ENCODE measurements around the gene OR52I2.

OR52I2 gene

GRCh38 chr11:4626207-4627099, 44.9 kb downstream of the OR52I2 start:
- no peak overlapping the region for H3K4me3 ChIP-seq
- peaks cover 0 to 3% of the 10 kb centered on the region in 2 donors for H3K27me3 ChIP-seq
- H3K9me3 ChIP-seq = no peaks in the 10 kb centered on the region
- no peaks in the 10 kb centered on the region for H3K36me3 ChIP-seq
- no peaks in the 10 kb centered on the region for H3K4me1 ChIP-seq
- peak in 1 of 2 donors; percentile 53 for DNase-seq
- no peak overlapping the region for H3K27ac ChIP-seq
- intact Hi-C loops (cut with DNase I; ENCODE audit: low total_unique reads) = loop anchor here (10.0 kb wide), 1 partner anchor 378 kb away; no protein-coding TSS in a partner anchor
- TF ChIP-seq CTCF (IDR thresholded peaks at IDR 0.05) = peak; percentile 66 to 75

GRCh38 chr11:4636136-4636535, 54.6 kb downstream of the OR52I2 start:
- Histone ChIP-seq H3K4me1 (peaks cover 0 to 6% (median 5%) of the 10 kb centered on the region in 4 donors), H3K27ac (no peak overlapping the region), H3K27me3 (no peaks in the 10 kb centered on the region), H3K4me3 (no peak overlapping the region), H3K9me3 (no peaks in the 10 kb centered on the region), H3K36me3 (no peaks in the 10 kb centered on the region)
- no peak for DNase-seq
- intact Hi-C loops (cut with DNase I; ENCODE audit: low total_unique reads) = loop anchor here (5.0 kb wide), 1 partner anchor 191 kb away; no protein-coding TSS in a partner anchor
- no peak for TF ChIP-seq CTCF (IDR thresholded peaks at IDR 0.05)

GRCh38 chr11:4636962-4637661, 55.6 kb downstream of the OR52I2 start, which contains the start of gene OR51D1:
Gene OR51D1 (plus strand): TSS chr11:4637477. CDS start chr11:4639791, 2,314 bp downstream.
- H3K36me3 ChIP-seq = no peaks in the 10 kb centered on the region
- H3K27ac ChIP-seq = peak within 1 kb of the TSS; percentile 14 to 43
- H3K27me3 ChIP-seq = no peaks in the 10 kb centered on the region
- intact Hi-C loops (cut with DNase I; ENCODE audit: low total_unique reads) = loop anchor here (5.0 kb wide), 1 partner anchor 190 kb away; no protein-coding TSS in a partner anchor
- H3K4me1 ChIP-seq = peaks cover 0 to 12% (median 5%) of the 10 kb centered on the region in 4 donors
- DNase-seq = peak; percentile 66 to 79
- H3K9me3 ChIP-seq = no peaks in the 10 kb centered on the region
- H3K4me3 ChIP-seq = peak within 1 kb of the TSS; percentile 40 to 52
- peak; percentile 87 to 92 for TF ChIP-seq CTCF (IDR thresholded peaks at IDR 0.05)

GRCh38 chr11:4637662-4638047, 56.1 kb downstream of the OR52I2 start:
- no peaks in the 10 kb centered on the region for H3K27me3 ChIP-seq
- no peak for DNase-seq
- intact Hi-C loops (cut with DNase I; ENCODE audit: low total_unique reads) = loop anchor here (5.0 kb wide), 1 partner anchor 190 kb away; no protein-coding TSS in a partner anchor
- no peaks in the 10 kb centered on the region for H3K9me3 ChIP-seq
- no peaks in the 10 kb centered on the region for H3K36me3 ChIP-seq
- peak overlapping the region in 1 of 2 donors; percentile 14 for H3K27ac ChIP-seq
- H3K4me1 ChIP-seq = peaks cover 0 to 17% (median 5%) of the 10 kb centered on the region in 4 donors
- TF ChIP-seq CTCF (IDR thresholded peaks at IDR 0.05) = no peak
- peak overlapping the region; percentile 40 to 52 for H3K4me3 ChIP-seq

GRCh38 chr11:4639931-4640330, 58.4 kb downstream of the OR52I2 start:
- Histone ChIP-seq H3K4me3 (no peak overlapping the region), H3K4me1 (peaks cover 0 to 31% (median 9%) of the 10 kb centered on the region in 4 donors), H3K27me3 (no peaks in the 10 kb centered on the region), H3K9me3 (no peaks in the 10 kb centered on the region), H3K36me3 (no peaks in the 10 kb centered on the region), H3K27ac (no peak overlapping the region)
- intact Hi-C loops (cut with DNase I; ENCODE audit: low total_unique reads) = loop anchor here (5.0 kb wide), 1 partner anchor 187 kb away; no protein-coding TSS in a partner anchor
- no peak for DNase-seq
- TF ChIP-seq CTCF (IDR thresholded peaks at IDR 0.05) = no peak
